ENCODE data around the gene CYBC1.

The CYBC1 gene

GRCh38 chr17:82436601-82437324, 13.8 kb downstream of the CYBC1 start:
- Mint-ChIP-seq H3K36me3 (peaks cover 39% of the 10 kb centered on the region), H3K4me1 (peaks cover 11% of the 10 kb centered on the region), H3K27ac (peak overlapping the region; percentile 14), H3K4me3 (no peak overlapping the region), H3K9me3 (no peaks in the 10 kb centered on the region)
- DNase-seq (ENCODE audit: low spot score in 2 of 2): no peak
- ATAC-seq: no peak

- H3K36me3 Mint-ChIP-seq: peaks cover 40% of the 10 kb centered on the region
- no peak overlapping the region for H3K27ac Mint-ChIP-seq
- DNase-seq (ENCODE audit: low spot score in 2 of 2): no peak
- H3K4me3 Mint-ChIP-seq: no peak overlapping the region
- peaks cover 11% of the 10 kb centered on the region for H3K4me1 Mint-ChIP-seq
- H3K9me3 Mint-ChIP-seq: no peaks in the 10 kb centered on the region
- no peak for ATAC-seq
These were observed 14.7 kb downstream of the CYBC1 start for GRCh38 chr17:82435601-82436583.

GRCh38 chr17:82435103-82435502, 15.4 kb downstream of the CYBC1 start:
- H3K36me3 Mint-ChIP-seq: peaks cover 33% of the 10 kb centered on the region
- ATAC-seq (no peak), DNase-seq (ENCODE audit: low spot score in 2 of 2) (no peak)
- H3K27ac Mint-ChIP-seq: no peak overlapping the region
- H3K9me3 Mint-ChIP-seq: no peaks in the 10 kb centered on the region
- H3K4me1 Mint-ChIP-seq: peaks cover 13% of the 10 kb centered on the region
- no peak overlapping the region for H3K4me3 Mint-ChIP-seq

- ATAC-seq: peak; percentile 74
- Mint-ChIP-seq H3K9me3 (no peaks in the 10 kb centered on the region), H3K4me1 (peaks cover 22% of the 10 kb centered on the region), H3K4me3 (peak overlapping the region; percentile 14), H3K27ac (no peak overlapping the region), H3K36me3 (peaks cover 26% of the 10 kb centered on the region)
- no peak for DNase-seq (ENCODE audit: low spot score in 2 of 2)
These were observed 16.4 kb downstream of the CYBC1 start for GRCh38 chr17:82434216-82434565.

GRCh38 chr17:82433560-82434215, 16.9 kb downstream of the CYBC1 start:
- Mint-ChIP-seq H3K36me3 (peaks cover 21% of the 10 kb centered on the region), H3K4me3 (peak overlapping the region; percentile 14), H3K9me3 (no peaks in the 10 kb centered on the region), H3K27ac (no peak overlapping the region), H3K4me1 (peaks cover 22% of the 10 kb centered on the region)
- DNase-seq (ENCODE audit: low spot score in 2 of 2): no peak
- no peak for ATAC-seq

GRCh38 chr17:82432017-82432416, 18.5 kb downstream of the CYBC1 start:
- no peaks in the 10 kb centered on the region for H3K9me3 Mint-ChIP-seq
- DNase-seq (ENCODE audit: low spot score in 2 of 2) (no peak), ATAC-seq (no peak)
- peaks cover 22% of the 10 kb centered on the region for H3K4me1 Mint-ChIP-seq
- H3K4me3 Mint-ChIP-seq: no peak overlapping the region
- H3K36me3 Mint-ChIP-seq: peaks cover 7% of the 10 kb centered on the region
- no peak overlapping the region for H3K27ac Mint-ChIP-seq

- Mint-ChIP-seq H3K27ac (peak overlapping the region; percentile 86), H3K4me1 (peaks cover 31% of the 10 kb centered on the region), H3K4me3 (peak overlapping the region; percentile 46), H3K9me3 (no peaks in the 10 kb centered on the region), H3K36me3 (peaks cover 20% of the 10 kb centered on the region)
- DNase-seq (ENCODE audit: low spot score in 2 of 2) (no peak), ATAC-seq (peak; percentile 39)
These were observed 20.7 kb downstream of the CYBC1 start for GRCh38 chr17:82429824-82430223.

GRCh38 chr17:82428546-82428945, 22.0 kb downstream of the CYBC1 start:
- no peak overlapping the region for H3K4me3 Mint-ChIP-seq
- no peak for ATAC-seq
- peak overlapping the region; percentile 86 for H3K27ac Mint-ChIP-seq
- H3K9me3 Mint-ChIP-seq: no peaks in the 10 kb centered on the region
- H3K4me1 Mint-ChIP-seq: peaks cover 26% of the 10 kb centered on the region
- no peak for DNase-seq (ENCODE audit: low spot score in 2 of 2)
- peaks cover 24% of the 10 kb centered on the region for H3K36me3 Mint-ChIP-seq

GRCh38 chr17:82424863-82425159, 25.7 kb downstream of the CYBC1 start:
- ATAC-seq (no peak), DNase-seq (ENCODE audit: low spot score in 2 of 2) (no peak)
- H3K9me3 Mint-ChIP-seq: no peaks in the 10 kb centered on the region
- peaks cover 46% of the 10 kb centered on the region for H3K36me3 Mint-ChIP-seq
- peak overlapping the region; percentile 15 for H3K27ac Mint-ChIP-seq
- no peak overlapping the region for H3K4me3 Mint-ChIP-seq
- H3K4me1 Mint-ChIP-seq: peaks cover 26% of the 10 kb centered on the region

GRCh38 chr17:82424001-82424862, 26.3 kb downstream of the CYBC1 start:
- peak; percentile 63 for ATAC-seq
- no peak overlapping the region for H3K4me3 Mint-ChIP-seq
- peaks cover 48% of the 10 kb centered on the region for H3K36me3 Mint-ChIP-seq
- peaks cover 23% of the 10 kb centered on the region for H3K4me1 Mint-ChIP-seq
- DNase-seq (ENCODE audit: low spot score in 2 of 2): peak; percentile 44 to 77
- H3K9me3 Mint-ChIP-seq: no peaks in the 10 kb centered on the region
- H3K27ac Mint-ChIP-seq: peak overlapping the region; percentile 15

GRCh38 chr17:82419540-82419939, 31.0 kb downstream of the CYBC1 start:
- Mint-ChIP-seq H3K9me3 (no peaks in the 10 kb centered on the region), H3K4me3 (peak overlapping the region; percentile 67), H3K36me3 (peaks cover 47% of the 10 kb centered on the region), H3K4me1 (peaks cover 23% of the 10 kb centered on the region), H3K27ac (peak overlapping the region; percentile 50)
- ATAC-seq: no peak
- no peak for DNase-seq (ENCODE audit: low spot score in 2 of 2)

GRCh38 chr17:82418001-82418986, 32.3 kb downstream of the CYBC1 start, which contains the start of the genes HEXD and OGFOD3:
HEXD (plus strand) TSS chr17:82418347; CDS start chr17:82419800, 1,453 bp downstream.
OGFOD3 (minus strand) TSS chr17:82418586; CDS start chr17:82418485, 101 bp downstream.
- DNase-seq (ENCODE audit: low spot score in 2 of 2) (peak; percentile 88 to 95), ATAC-seq (peak; percentile 94)
- Mint-ChIP-seq H3K4me1 (peaks cover 24% of the 10 kb centered on the region), H3K9me3 (no peaks in the 10 kb centered on the region), H3K4me3 (peak within 1 kb of the TSS; percentile 67), H3K36me3 (peaks cover 58% of the 10 kb centered on the region), H3K27ac (peak within 1 kb of the TSS; percentile 50)

GRCh38 chr17:82416771-82417170, 33.8 kb downstream of the CYBC1 start:
- H3K4me1 Mint-ChIP-seq: peaks cover 24% of the 10 kb centered on the region
- H3K4me3 Mint-ChIP-seq: no peak overlapping the region
- DNase-seq (ENCODE audit: low spot score in 2 of 2) (no peak), ATAC-seq (no peak)
- H3K36me3 Mint-ChIP-seq: peaks cover 55% of the 10 kb centered on the region
- H3K27ac Mint-ChIP-seq: no peak overlapping the region
- no peaks in the 10 kb centered on the region for H3K9me3 Mint-ChIP-seq

GRCh38 chr17:82416264-82416663, 34.3 kb downstream of the CYBC1 start:
- H3K27ac Mint-ChIP-seq: no peak overlapping the region
- no peaks in the 10 kb centered on the region for H3K9me3 Mint-ChIP-seq
- H3K36me3 Mint-ChIP-seq: peaks cover 50% of the 10 kb centered on the region
- H3K4me3 Mint-ChIP-seq: no peak overlapping the region
- ATAC-seq: no peak
- peaks cover 24% of the 10 kb centered on the region for H3K4me1 Mint-ChIP-seq
- no peak for DNase-seq (ENCODE audit: low spot score in 2 of 2)

All from stimulated activated effector memory CD8-positive, alpha-beta T cell treated with anti-CD3 and anti-CD28 coated beads, Interleukin-12 subunit alpha, Interleukin-12 subunit beta, amount 100 ng/mL, for 72 hours (primary cell).